CD4-positive, alpha-beta T cell (primary cell): ENCODE measurements around the gene WNT16. TPM values are rescaled to one million over a fixed set of nuclear protein-coding genes. Genes with fewer than 3 reads are reported as not detected.

Experiments used
- ATAC-seq: fragments of 200-7000 bp; cut with Tn5 transposase; one replicate; pipeline ENCODE4 v1.10.0; 2022; ENCODE audit warnings: mild to moderate bottlenecking; ENCODE audit not compliant: poor library complexity
- CTCF ChIA-PET: fragments of 350-600 bp; sonication (Branson Sonifier 250); formaldehyde crosslinking; loops from one replicate; lab custom pipeline; 2021; ENCODE audit warnings: antibody characterized with exemption, inconsistent platforms; lab: Charles Lee
- POLR2A ChIA-PET: fragments of 350-600 bp; sonication (Branson Sonifier 250); formaldehyde crosslinking; loops from one replicate; lab custom pipeline; 2021; ENCODE audit warnings: antibody characterized with exemption, inconsistent platforms; lab: Charles Lee
- DNase-seq, 14 experiments: peaks; one replicate each; pipeline ENCODE4 v3.0.0-alpha.2; 2013 to 2020; ENCODE audit warnings: mixed read lengths in 2 of 14
- H3K27ac ChIP-seq, 2 donors: one replicate each; pipeline versions ENCODE4 v1.5.1 to v1.7.0; 2013; ENCODE audit warnings: low read length in 2 of 2, low read depth in 1 of 2, mild to moderate bottlenecking in 1 of 2
- H3K27me3 ChIP-seq, 2 experiments: 1 replicate in 1 of 2; 2 replicates in 1 of 2; pipeline versions ENCODE4 v1.6.1 to v1.7.0; 2013; ENCODE audit warnings: low read length in 2 of 2, control low read depth in 1 of 2, mild to moderate bottlenecking in 1 of 2, moderate library complexity in 1 of 2; ENCODE audit not compliant: insufficient read depth in 2 of 2, control insufficient read depth in 1 of 2
- H3K36me3 ChIP-seq: one replicate; pipeline ENCODE4 v1.6.1; 2013; ENCODE audit warnings: low read length, control low read depth; ENCODE audit not compliant: insufficient read depth
- H3K4me1 ChIP-seq: one replicate; pipeline ENCODE4 v1.6.1; 2013; ENCODE audit warnings: low read length, control low read depth; ENCODE audit not compliant: insufficient read depth
- H3K4me3 ChIP-seq: one replicate; pipeline ENCODE4 v1.5.1; 2013; ENCODE audit warnings: mild to moderate bottlenecking, low read length, moderate library complexity
- H3K9me3 ChIP-seq, 2 experiments: 1 replicate in 1 of 2; 2 replicates in 1 of 2; pipeline versions ENCODE4 v1.6.1 to v1.7.0; 2013; ENCODE audit warnings: low read length in 2 of 2, mild to moderate bottlenecking in 2 of 2, control low read depth in 1 of 2, moderate library complexity in 1 of 2; ENCODE audit not compliant: control insufficient read depth in 1 of 2, insufficient read depth in 1 of 2
- H3K27ac Mint-ChIP-seq: one replicate; pipeline ENCODE4 v1.8.0; 2020; ENCODE audit warnings: mixed read lengths
- H3K27me3 Mint-ChIP-seq: one replicate; pipeline ENCODE4 v1.8.0; 2021; ENCODE audit warnings: mixed read lengths
- H3K36me3 Mint-ChIP-seq: one replicate; pipeline ENCODE4 v1.8.0; 2021; ENCODE audit warnings: low read depth, mixed read lengths
- H3K4me1 Mint-ChIP-seq: one replicate; pipeline ENCODE4 v1.8.0; 2021; ENCODE audit warnings: low read depth, mixed read lengths
- H3K4me3 Mint-ChIP-seq: one replicate; pipeline ENCODE4 v1.8.0; 2020; ENCODE audit warnings: mild to moderate bottlenecking, mixed read lengths
- H3K9me3 Mint-ChIP-seq: one replicate; pipeline ENCODE4 v1.8.0; 2020; ENCODE audit warnings: mixed read lengths
- CTCF ChIP-seq: fragments of 200-600 bp; IDR thresholded peaks from one replicate; pipeline ENCODE4 v1.8.0; 2022; ENCODE audit warnings: antibody characterized with exemption, mild to moderate bottlenecking
- intact Hi-C, 2 experiments: fragments of 100-400 bp; cut with DNase I in 1 of 2; cut with micrococcal nuclease in 1 of 2; formaldehyde crosslinking; loops; one replicate each; pipeline versions ENCODE4 v1.15.1 to v1.9.0; 2023 to 2025; cut with DNase I, micrococcal nuclease
- total RNA-seq, 174 experiments: library from RNA in 2 of 174; stranded (reverse) in 2 of 174; gene quantifications; one replicate each; pipeline ENCODE4 v1.2.3 and lab custom pipeline; 2021 to 2026

The WNT16 gene
- total RNA-seq, 2 experiments from 2014 or later = not detected

GRCh38 chr7:121384265-121384664 is 55.5 kb downstream of the WNT16 start:
- peaks cover 56% of the 10 kb centered on the region for H3K4me1 Mint-ChIP-seq
- no peaks in the 10 kb centered on the region for H3K27me3 ChIP-seq
- peaks cover 4% of the 10 kb centered on the region for H3K36me3 ChIP-seq
- TF ChIP-seq CTCF = no peak
- ChIA-PET CTCF (interaction anchor here (1.1 to 4.9 kb wide), 2 partner anchors 12 to 17 kb away, joined by 3 to 23 read pairs; partner anchors contain the start of gene FAM3C), POLR2A (interaction anchor here (0.8 to 1.2 kb wide), 2 partner anchors 12 to 15 kb away, joined by 3 to 6 read pairs; partner anchors contain the start of gene FAM3C)
- no peak overlapping the region for H3K4me3 Mint-ChIP-seq
- H3K4me3 ChIP-seq = no peak overlapping the region
- no peaks in the 10 kb centered on the region for H3K9me3 Mint-ChIP-seq
- no peak for ATAC-seq
- DNase-seq = no peak
- H3K27ac ChIP-seq = no peak overlapping the region
- H3K36me3 Mint-ChIP-seq = peaks cover 28% of the 10 kb centered on the region
- H3K27me3 Mint-ChIP-seq = no peaks in the 10 kb centered on the region
- peaks cover 3% of the 10 kb centered on the region for H3K4me1 ChIP-seq
- no peaks in the 10 kb centered on the region for H3K9me3 ChIP-seq
- no peak overlapping the region for H3K27ac Mint-ChIP-seq
- intact Hi-C loops = no loop called here

GRCh38 chr7:121385056-121385799 is 56.4 kb downstream of the WNT16 start:
- Histone ChIP-seq H3K4me3 (no peak overlapping the region), H3K9me3 (no peaks in the 10 kb centered on the region), H3K4me1 (peaks cover 3% of the 10 kb centered on the region), H3K36me3 (no peaks in the 10 kb centered on the region), H3K27me3 (no peaks in the 10 kb centered on the region), H3K27ac (no peak overlapping the region)
- H3K4me3 Mint-ChIP-seq = peak overlapping the region; percentile 1
- peak overlapping the region; percentile 7 for H3K27ac Mint-ChIP-seq
- CTCF ChIA-PET = interaction anchor here (4.9 kb wide), 1 partner anchor 11 kb away, joined by 23 read pairs; the partner anchor contains the start of gene FAM3C
- TF ChIP-seq CTCF = no peak
- peaks cover 19% of the 10 kb centered on the region for H3K36me3 Mint-ChIP-seq
- POLR2A ChIA-PET = interaction anchor here (1.2 kb wide), 1 partner anchor 11 kb away, joined by 3 read pairs; the partner anchor contains the start of gene FAM3C
- ATAC-seq (no peak), DNase-seq (no peak)
- intact Hi-C loops = no loop called here
- H3K9me3 Mint-ChIP-seq = no peaks in the 10 kb centered on the region
- no peaks in the 10 kb centered on the region for H3K27me3 Mint-ChIP-seq
- peaks cover 66% of the 10 kb centered on the region for H3K4me1 Mint-ChIP-seq

GRCh38 chr7:121385800-121386179 is 57.0 kb downstream of the WNT16 start:
- Histone ChIP-seq H3K4me1 (peaks cover 3% of the 10 kb centered on the region), H3K36me3 (no peaks in the 10 kb centered on the region), H3K27me3 (no peaks in the 10 kb centered on the region), H3K4me3 (no peak overlapping the region), H3K27ac (no peak overlapping the region), H3K9me3 (no peaks in the 10 kb centered on the region)
- intact Hi-C loops = no loop called here
- H3K27me3 Mint-ChIP-seq = no peaks in the 10 kb centered on the region
- TF ChIP-seq CTCF = no peak
- H3K9me3 Mint-ChIP-seq = no peaks in the 10 kb centered on the region
- peak in 3 of 14 experiments; percentile 41 to 56 (median 56) for DNase-seq
- CTCF ChIA-PET = interaction anchor here (4.9 kb wide), 1 partner anchor 10 kb away, joined by 23 read pairs; the partner anchor contains the start of gene FAM3C
- peak; percentile 85 for ATAC-seq
- peaks cover 72% of the 10 kb centered on the region for H3K4me1 Mint-ChIP-seq
- peak overlapping the region; percentile 7 for H3K27ac Mint-ChIP-seq
- POLR2A ChIA-PET = interaction anchor here (1.2 kb wide), 1 partner anchor 10 kb away, joined by 3 read pairs; the partner anchor contains the start of gene FAM3C
- peak overlapping the region; percentile 1 for H3K4me3 Mint-ChIP-seq
- peaks cover 13% of the 10 kb centered on the region for H3K36me3 Mint-ChIP-seq
